Cardiac muscle cell (in vitro differentiated cells and primary cell): ENCODE data around the gene PM20D1. TPM values are rescaled to one million over a fixed set of nuclear protein-coding genes. Genes with fewer than 3 reads are reported as not detected.

ENCODE experiments used
- DNase-seq, 2 donors: peaks; one replicate each; pipeline versions ENCODE4 v3.0.0 to v3.0.0-alpha.2; 2010 to 2017; ENCODE audit warnings: low read depth in 1 of 2, low spot score in 1 of 2
- H3K27ac ChIP-seq: fragments of 200-600 bp; sonication (generic); 2 replicates; pipeline ENCODE4 v1.5.1; 2016
- H3K27me3 ChIP-seq: fragments of 200-600 bp; sonication (generic); 2 replicates; pipeline ENCODE4 v1.6.0; 2016; ENCODE audit warnings: control low read depth
- H3K36me3 ChIP-seq: fragments of 200-600 bp; sonication (generic); 2 replicates; pipeline ENCODE4 v1.5.1; 2016; ENCODE audit warnings: control low read depth
- H3K4me1 ChIP-seq: fragments of 200-600 bp; sonication (generic); 2 replicates; pipeline ENCODE4 v1.8.1; 2017; ENCODE audit warnings: low read depth, mild to moderate bottlenecking, mixed run types
- H3K4me3 ChIP-seq: fragments of 200-600 bp; sonication (generic); 2 replicates; pipeline ENCODE4 v1.5.1; 2016; ENCODE audit warnings: mild to moderate bottlenecking
- H3K9me3 ChIP-seq: fragments of 200-600 bp; sonication (generic); 2 replicates; pipeline ENCODE4 v1.5.1; 2017; ENCODE audit warnings: low read depth, mild to moderate bottlenecking, control low read depth
- polyA plus RNA-seq: library from polyadenylated mRNA; unstranded; fragments of >200 nt; fragmentation: Nextera tagmentation; extraction: Ambion mirVana; gene quantifications from 2 replicates; pipeline ENCODE4 v1.2.1, GENCODE V29; 2016
- total RNA-seq: library from RNA; depleted of rRNA; stranded (reverse); fragments of >200 nt; gene quantifications from 2 replicates; pipeline ENCODE4 v1.2.3, GENCODE V29; 2016
- TF ChIP-seq, protein P1 (sequence below): IDR thresholded peaks from 2 replicates; pipeline ENCODE4 v1.5.1; 2012; ENCODE audit warnings: low read depth, mild to moderate bottlenecking, low read length

PM20D1 gene
- total and polyA plus RNA-seq, 2 experiments from 2014 or later = 0.18 TPM; not detected in 1

- Histone ChIP-seq H3K36me3 (peaks cover 4% of the 10 kb centered on the region), H3K4me3 (no peak overlapping the region), H3K27me3 (no peaks in the 10 kb centered on the region), H3K9me3 (no peaks in the 10 kb centered on the region), H3K4me1 (peaks cover 41% of the 10 kb centered on the region), H3K27ac (no peak overlapping the region)
- TF ChIP-seq, protein P1, sequence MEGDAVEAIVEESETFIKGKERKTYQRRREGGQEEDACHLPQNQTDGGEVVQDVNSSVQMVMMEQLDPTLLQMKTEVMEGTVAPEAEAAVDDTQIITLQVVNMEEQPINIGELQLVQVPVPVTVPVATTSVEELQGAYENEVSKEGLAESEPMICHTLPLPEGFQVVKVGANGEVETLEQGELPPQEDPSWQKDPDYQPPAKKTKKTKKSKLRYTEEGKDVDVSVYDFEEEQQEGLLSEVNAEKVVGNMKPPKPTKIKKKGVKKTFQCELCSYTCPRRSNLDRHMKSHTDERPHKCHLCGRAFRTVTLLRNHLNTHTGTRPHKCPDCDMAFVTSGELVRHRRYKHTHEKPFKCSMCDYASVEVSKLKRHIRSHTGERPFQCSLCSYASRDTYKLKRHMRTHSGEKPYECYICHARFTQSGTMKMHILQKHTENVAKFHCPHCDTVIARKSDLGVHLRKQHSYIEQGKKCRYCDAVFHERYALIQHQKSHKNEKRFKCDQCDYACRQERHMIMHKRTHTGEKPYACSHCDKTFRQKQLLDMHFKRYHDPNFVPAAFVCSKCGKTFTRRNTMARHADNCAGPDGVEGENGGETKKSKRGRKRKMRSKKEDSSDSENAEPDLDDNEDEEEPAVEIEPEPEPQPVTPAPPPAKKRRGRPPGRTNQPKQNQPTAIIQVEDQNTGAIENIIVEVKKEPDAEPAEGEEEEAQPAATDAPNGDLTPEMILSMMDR = no peak
- DNase-seq = no peak
Observed at GRCh38 chr1:205805082-205805711, 44.7 kb downstream of the PM20D1 start.

- TF ChIP-seq, protein P1 = no peak
- H3K9me3 ChIP-seq = no peaks in the 10 kb centered on the region
- DNase-seq = no peak
- H3K4me3 ChIP-seq = no peak overlapping the region
- peaks cover 36% of the 10 kb centered on the region for H3K4me1 ChIP-seq
- no peak overlapping the region for H3K27ac ChIP-seq
- peaks cover under 1% of the 10 kb centered on the region for H3K36me3 ChIP-seq
- H3K27me3 ChIP-seq = no peaks in the 10 kb centered on the region
Observed at GRCh38 chr1:205804605-205805004, 45.3 kb downstream of the PM20D1 start.

- H3K27ac ChIP-seq = no peak overlapping the region
- H3K4me3 ChIP-seq = no peak overlapping the region
- no peaks in the 10 kb centered on the region for H3K27me3 ChIP-seq
- H3K9me3 ChIP-seq = no peaks in the 10 kb centered on the region
- peaks cover 29% of the 10 kb centered on the region for H3K4me1 ChIP-seq
- TF ChIP-seq, protein P1 = no peak
- H3K36me3 ChIP-seq = peaks cover 2% of the 10 kb centered on the region
- DNase-seq = no peak
Observed at GRCh38 chr1:205803986-205804385, 45.9 kb downstream of the PM20D1 start.

GRCh38 chr1:205802060-205802459 lies 47.9 kb downstream of the PM20D1 start:
- DNase-seq = no peak
- H3K4me1 ChIP-seq = peaks cover 29% of the 10 kb centered on the region
- H3K27ac ChIP-seq = no peak overlapping the region
- peaks cover 13% of the 10 kb centered on the region for H3K36me3 ChIP-seq
- no peaks in the 10 kb centered on the region for H3K27me3 ChIP-seq
- no peaks in the 10 kb centered on the region for H3K9me3 ChIP-seq
- no peak overlapping the region for H3K4me3 ChIP-seq
- TF ChIP-seq, protein P1 = no peak

- Histone ChIP-seq H3K4me1 (peaks cover 30% of the 10 kb centered on the region), H3K27ac (peak overlapping the region; percentile 66), H3K9me3 (no peaks in the 10 kb centered on the region), H3K36me3 (peaks cover 22% of the 10 kb centered on the region), H3K4me3 (no peak overlapping the region), H3K27me3 (no peaks in the 10 kb centered on the region)
- TF ChIP-seq, protein P1 = no peak
- DNase-seq = no peak
Observed at GRCh38 chr1:205800981-205801703, 48.8 kb downstream of the PM20D1 start.
